HepG2 (cell line): ENCODE results near the gene BICDL1. TPM values are rescaled to one million over a fixed set of nuclear protein-coding genes. Genes with fewer than 3 reads are reported as not detected.

Experiments
- ATAC-seq: fragments of 200-7000 bp; cut with Tn5 transposase; 3 replicates; pipeline ENCODE4 v1.9.1; 2020; ENCODE audit warnings: mild to moderate bottlenecking, moderate library complexity
- BruUV-seq: library from RNA; stranded (reverse); fragments of 400-500 nt; replicated peaks from 2 replicates; lab custom pipeline; 2021; lab: Mats Ljungman, UMichigan
- CTCF ChIA-PET: fragments of 300-600 bp; formaldehyde crosslinking; extraction: SDS; loops from one replicate; lab custom pipeline; 2021; ENCODE audit warnings: low total read pairs, inconsistent platforms, low intra/inter-chr PET ratio; lab: Yijun Ruan, JAX
- POLR2A ChIA-PET: fragments of 350-600 bp; sonication (Branson Sonifier 250); formaldehyde crosslinking; loops from one replicate; lab custom pipeline; 2020; ENCODE audit warnings: antibody characterized with exemption, inconsistent platforms; lab: Yijun Ruan, JAX
- DNase-seq: peaks from one replicate; pipeline ENCODE4 v3.0.0-alpha.2; 2015; ENCODE audit warnings: low spot score
- FAIRE-seq: peaks from 3 replicates; lab custom pipeline; 2011; peaks lifted over from hg19 to GRCh38; lab: Jason Lieb, UNC
- H2AFZ ChIP-seq: one replicate; pipeline ENCODE4 v1.6.1; 2011; ENCODE audit warnings: low read length, inconsistent platforms
- H3K27ac ChIP-seq: fragments of 300-600 bp; 3 replicates; pipeline ENCODE4 v1.8.0; 2011; ENCODE audit warnings: mixed run types, mild to moderate bottlenecking, mixed read lengths, low read length, inconsistent platforms; ENCODE audit not compliant: insufficient read depth; ENCODE audit errors: extremely low read length
- H3K27me3 ChIP-seq, 2 experiments: fragments of 200-600 bp in 1 of 2; 2 replicates in 1 of 2; 3 replicates in 1 of 2; pipeline versions ENCODE4 v1.6.0 to v1.8.0; 2011; ENCODE audit warnings: low read length in 2 of 2, mild to moderate bottlenecking in 2 of 2, moderate library complexity in 2 of 2, inconsistent platforms in 1 of 2; ENCODE audit not compliant: insufficient read depth in 2 of 2, control insufficient read depth in 1 of 2
- H3K36me3 ChIP-seq, 2 experiments: fragments of 200-600 bp in 1 of 2; replicated peaks in 1 of 2; 2 replicates in 1 of 2; 3 replicates in 1 of 2; pipeline versions ENCODE4 v1.5.1 to v1.8.0; 2011; ENCODE audit warnings: low read length in 2 of 2, inconsistent platforms in 1 of 2; ENCODE audit not compliant: insufficient read depth in 2 of 2, control insufficient read depth in 1 of 2
- H3K4me1 ChIP-seq: 2 replicates; pipeline ENCODE4 v1.5.1; 2012; ENCODE audit warnings: low read length, inconsistent platforms; ENCODE audit not compliant: insufficient read depth
- H3K4me2 ChIP-seq: 2 replicates; pipeline ENCODE4 v1.6.0; 2011; ENCODE audit warnings: low read depth, low read length, inconsistent platforms
- H3K4me3 ChIP-seq, 3 experiments: fragments of 200-600 bp in 1 of 3; sonication (generic), shearing (Covaris generic) in 1 of 3; replicated peaks in 1 of 3; 2 replicates each; pipeline ENCODE4 v1.5.1; 2011 to 2016; ENCODE audit warnings: low read length in 3 of 3, inconsistent platforms in 2 of 3, low read depth in 2 of 3, mild to moderate bottlenecking in 2 of 3, control low read depth in 1 of 3, mixed read lengths in 1 of 3; ENCODE audit not compliant: insufficient read depth in 1 of 3
- H3K79me2 ChIP-seq: one replicate; pipeline ENCODE4 v1.6.1; 2011; ENCODE audit warnings: low read length, inconsistent platforms; ENCODE audit not compliant: insufficient read depth
- H3K9ac ChIP-seq: 2 replicates; pipeline ENCODE4 v1.6.0; 2011; ENCODE audit warnings: mild to moderate bottlenecking, low read depth, low read length, inconsistent platforms; ENCODE audit not compliant: insufficient read depth
- H3K9me3 ChIP-seq: 2 replicates; pipeline ENCODE4 v1.5.1; 2012; ENCODE audit warnings: mild to moderate bottlenecking, low read length
- H4K20me1 ChIP-seq: 2 replicates; pipeline ENCODE4 v1.6.0; 2011; ENCODE audit warnings: inconsistent platforms, mild to moderate bottlenecking, low read length, moderate library complexity; ENCODE audit not compliant: insufficient read depth
- CENPBD1 ChIP-seq: sonication (generic); formaldehyde crosslinking; IDR thresholded peaks from 2 replicates; pipeline ENCODE4 v1.8.0; 2022; ENCODE audit warnings: missing genetic modification reagents, low read depth, mild to moderate bottlenecking, borderline replicate concordance
- HMGA1 ChIP-seq: sonication (generic); formaldehyde crosslinking; conservative IDR thresholded peaks from 2 replicates; pipeline ENCODE4 v1.4.0; 2020; ENCODE audit warnings: missing genetic modification reagents
- IKZF1 ChIP-seq: fragments of 450-650 bp; IDR thresholded peaks from 2 replicates; pipeline ENCODE4 v1.7.1; 2016
- MEIS1 ChIP-seq: sonication (generic); formaldehyde crosslinking; IDR thresholded peaks from 2 replicates; pipeline ENCODE4 v1.9.0; 2021; ENCODE audit warnings: mild to moderate bottlenecking, missing genetic modification reagents, moderate library complexity, borderline replicate concordance
- NFIC ChIP-seq: IDR thresholded peaks from 2 replicates; pipeline ENCODE4 v1.6.1; 2012; ENCODE audit warnings: mild to moderate bottlenecking, low read length, inconsistent platforms
- PATZ1 ChIP-seq: sonication (generic); formaldehyde crosslinking; IDR thresholded peaks from 2 replicates; pipeline ENCODE4 v1.4.0; 2020; ENCODE audit warnings: missing genetic modification reagents
- SMC3 ChIP-seq: IDR thresholded peaks from 2 replicates; pipeline ENCODE4 v1.6.1; 2011; ENCODE audit warnings: low read length, improper control_type of control experiment
- SNAI1 ChIP-seq: sonication (generic); formaldehyde crosslinking; IDR thresholded peaks from 2 replicates; pipeline ENCODE4 v1.5.0; 2020; ENCODE audit warnings: mild to moderate bottlenecking, missing genetic modification reagents, borderline replicate concordance
- TBX2 ChIP-seq: sonication (generic); formaldehyde crosslinking; IDR thresholded peaks from 2 replicates; pipeline ENCODE4 v1.5.0; 2020; ENCODE audit warnings: missing genetic modification reagents, mild to moderate bottlenecking, borderline replicate concordance
- TP53 ChIP-seq: sonication (generic); formaldehyde crosslinking; conservative IDR thresholded peaks from 2 replicates; pipeline ENCODE4 v1.4.0; 2020; ENCODE audit warnings: missing genetic modification reagents
- ZIK1 ChIP-seq: sonication (generic); formaldehyde crosslinking; IDR thresholded peaks from 2 replicates; pipeline ENCODE4 v1.5.0; 2020; ENCODE audit warnings: mild to moderate bottlenecking, low read depth, missing genetic modification reagents, borderline replicate concordance
- ZNF232 ChIP-seq: sonication (generic); formaldehyde crosslinking; IDR thresholded peaks from 2 replicates; pipeline ENCODE4 v1.4.0; 2020; ENCODE audit warnings: missing genetic modification reagents, borderline replicate concordance
- ZNF556 ChIP-seq: sonication (generic); formaldehyde crosslinking; IDR thresholded peaks from 2 replicates; pipeline ENCODE4 v1.4.0; 2020; ENCODE audit warnings: mild to moderate bottlenecking, missing genetic modification reagents, borderline replicate concordance
- ZXDC ChIP-seq: sonication (generic); formaldehyde crosslinking; IDR thresholded peaks from 2 replicates; pipeline ENCODE4 v1.5.0; 2020; ENCODE audit warnings: mild to moderate bottlenecking, missing genetic modification reagents
- WGBS: methylation state at CpG from one replicate; pipeline ENCODE4 v1.1.6; 2017; ENCODE audit warnings: low lambda C conversion rate; 5-methylcytosine and 5-hydroxymethylcytosine counted together
- in situ Hi-C: cut with HindIII; loops from 2 replicates; pipeline ENCODE4 v1.10.0; 2017; ENCODE audit warnings: low pct_unique_long_range_greater_than_20kb; ENCODE audit not compliant: extremely low pct_ligation_motif_present
- intact Hi-C: fragments of 100-400 bp; cut with micrococcal nuclease; formaldehyde crosslinking; loops from one replicate; pipeline ENCODE4 v1.10.0; 2022; ENCODE audit not compliant: unreplicated experiment
- polyA plus RNA-seq, 8 experiments: library from polyadenylated mRNA; depleted of rRNA in 3 of 8; stranded (reverse) in 7 of 8; unstranded in 1 of 8; fragments of >200 nt; fragmentation: Illumina TruSeq in 4 of 8; extraction: Trizol in 4 of 8; gene quantifications; 2 replicates each; pipeline versions ENCODE4 v1.2.1 to v1.2.3, GENCODE V29; 2011 to 2016; ENCODE audit warnings: low read depth in 4 of 8, missing spikeins in 1 of 8, mixed read lengths in 1 of 8; ENCODE audit not compliant: insufficient read depth in 1 of 8
- total RNA-seq, 5 experiments: library from RNA; depleted of rRNA; stranded (reverse); fragments of >200 nt; fragmentation: Illumina TruSeq; extraction: Trizol; gene quantifications; 2 replicates each; pipeline ENCODE4 v1.2.3, GENCODE V29; 2016; ENCODE audit warnings: low read depth in 1 of 5

The BICDL1 gene
- total and polyA plus RNA-seq, 2 of the 13 experiments (the other 11 are each of a cell fraction or from before 2014, with no cell fraction given): 3.6 to 9.7 TPM

- WGBS: 87% methylated on average over 3 of the region's 5 CpGs
- no peaks in the 10 kb centered on the region for H4K20me1 ChIP-seq
- FAIRE-seq: no peak
- CTCF ChIA-PET: no interaction called here
- no TSS peak for BruUV-seq
- H3K4me1 ChIP-seq: peaks cover 29% of the 10 kb centered on the region
- no peak for ATAC-seq
- H3K4me3 ChIP-seq: no peak overlapping the region
- no peaks in the 10 kb centered on the region for H3K79me2 ChIP-seq
- no peaks in the 10 kb centered on the region for H3K9me3 ChIP-seq
- no peak for DNase-seq
- no peak for TF ChIP-seq ZIK1 (CRISPR knock-in tag)
- no peak for TF ChIP-seq ZNF556 (CRISPR knock-in tag)
- no peak for TF ChIP-seq NFIC
- no peak for TF ChIP-seq SNAI1 (CRISPR knock-in tag)
- TF ChIP-seq SMC3: no peak
- no peak for TF ChIP-seq MEIS1 (CRISPR knock-in tag)
- TF ChIP-seq CENPBD1 (CRISPR knock-in tag): no peak
- TF ChIP-seq PATZ1 (CRISPR knock-in tag): no peak
- no peak for TF ChIP-seq ZNF232 (CRISPR knock-in tag)
- no peak for TF ChIP-seq TP53 (CRISPR knock-in tag)
- TF ChIP-seq TBX2: no peak
- no peak for TF ChIP-seq HMGA1 (CRISPR knock-in tag)
- no peak for TF ChIP-seq ZXDC (CRISPR knock-in tag)
- TF ChIP-seq IKZF1: no peak
- POLR2A ChIA-PET: no interaction called here
- H3K36me3 ChIP-seq: no peaks in the 10 kb centered on the region
- H3K9ac ChIP-seq: no peak overlapping the region
- in situ Hi-C loops (no loop called here), intact Hi-C loops (no loop called here)
- no peaks in the 10 kb centered on the region for H3K27me3 ChIP-seq
- H2AFZ ChIP-seq: no peak overlapping the region
- no peak overlapping the region for H3K4me2 ChIP-seq
- no peak overlapping the region for H3K27ac ChIP-seq
These were observed 67.7 kb downstream of the BICDL1 start for GRCh38 chr12:120056739-120057138.
